GM19455 (cell line): ENCODE measurements around the gene CAPG.

Experiments used
- ATAC-seq: cut with Tn5 transposase; IDR thresholded peaks from one replicate; pipeline ENCODE4 v1.9.1; 2021; ENCODE audit not compliant: unreplicated experiment

CAPG gene

GRCh38 chr2:85439025-85439472 is 28.9 kb upstream of the CAPG start:
- no peak for ATAC-seq

GRCh38 chr2:85438201-85439024 is 28.2 kb upstream of the CAPG start:
- peak; percentile 3 for ATAC-seq

GRCh38 chr2:85437488-85438200 is 27.5 kb upstream of the CAPG start:
- peak; percentile 85 for ATAC-seq

- no peak for ATAC-seq
Measured at GRCh38 chr2:85436836-85437487, 26.8 kb upstream of the CAPG start.

- ATAC-seq: no peak
Measured at GRCh38 chr2:85435981-85436835, 26.0 kb upstream of the CAPG start.

DNA sequence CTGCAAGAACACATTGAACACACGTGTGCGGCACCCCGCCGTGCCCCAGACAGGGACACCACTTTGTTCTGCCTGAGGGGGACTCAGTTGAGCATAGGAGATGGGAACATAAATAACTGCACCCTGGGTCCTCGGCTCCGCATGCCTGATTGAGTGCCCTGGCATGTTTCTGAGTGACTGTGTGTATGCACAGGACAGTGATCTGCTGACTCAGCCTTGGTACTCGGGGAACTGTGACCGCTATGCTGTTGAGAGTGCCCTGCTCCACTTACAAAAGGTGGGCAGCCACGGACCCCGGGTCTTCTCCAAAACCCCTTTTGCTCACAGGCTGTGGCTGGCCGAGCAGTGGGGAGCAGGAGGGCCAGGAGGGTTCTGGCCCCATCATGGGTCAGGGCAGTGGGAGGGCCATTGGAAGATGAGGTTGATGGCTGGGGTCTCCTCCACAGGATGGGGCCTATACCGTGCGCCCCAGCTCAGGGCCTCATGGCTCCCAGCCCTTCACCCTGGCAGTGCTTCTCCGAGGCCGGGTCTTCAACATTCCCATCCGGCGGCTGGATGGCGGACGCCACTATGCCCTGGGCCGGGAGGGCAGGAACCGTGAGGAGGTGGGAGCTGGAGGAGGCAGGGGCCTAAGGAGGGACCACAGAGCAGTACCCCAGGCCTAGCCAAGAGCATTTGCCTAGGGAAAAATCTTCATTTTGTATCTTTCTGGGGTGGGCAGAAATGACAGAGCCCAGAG is 25.2 kb upstream of the CAPG start:
- no peak for ATAC-seq

- no peak for ATAC-seq
Measured at GRCh38 chr2:85434696-85435095, 24.5 kb upstream of the CAPG start.

- no peak for ATAC-seq
Measured at GRCh38 chr2:85433511-85434089, 23.4 kb upstream of the CAPG start.

DNA sequence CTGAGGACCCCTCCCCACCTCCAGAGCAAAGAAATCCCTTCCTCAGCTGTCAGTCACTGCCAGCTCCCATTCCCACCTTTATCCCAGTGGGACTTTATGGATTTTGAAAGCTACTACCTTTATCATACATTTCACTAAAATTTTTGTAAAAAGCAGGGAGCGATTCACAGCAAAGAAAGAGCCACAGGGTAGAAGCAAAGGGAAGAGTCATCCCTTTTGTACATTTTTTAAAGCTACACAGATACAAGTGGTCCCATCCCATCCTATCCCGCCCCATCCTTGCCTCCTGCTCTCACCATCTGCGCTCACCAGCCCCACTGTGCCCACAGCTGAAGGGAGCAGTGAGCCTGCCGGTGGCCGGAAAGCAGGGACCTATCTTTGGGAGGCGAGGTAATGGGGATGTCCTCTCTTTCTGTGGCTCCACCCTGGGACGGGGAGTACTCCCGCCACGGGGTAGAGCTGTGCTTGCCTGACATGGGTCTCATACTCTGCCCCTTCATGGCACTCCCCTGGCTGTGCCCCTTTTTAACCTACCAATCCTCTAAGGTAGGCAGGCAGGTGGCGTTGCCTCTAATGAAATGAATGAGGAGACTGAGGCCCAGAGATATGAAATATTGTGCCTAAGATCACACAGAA is 21.5 kb upstream of the CAPG start:
- no peak for ATAC-seq

DNA sequence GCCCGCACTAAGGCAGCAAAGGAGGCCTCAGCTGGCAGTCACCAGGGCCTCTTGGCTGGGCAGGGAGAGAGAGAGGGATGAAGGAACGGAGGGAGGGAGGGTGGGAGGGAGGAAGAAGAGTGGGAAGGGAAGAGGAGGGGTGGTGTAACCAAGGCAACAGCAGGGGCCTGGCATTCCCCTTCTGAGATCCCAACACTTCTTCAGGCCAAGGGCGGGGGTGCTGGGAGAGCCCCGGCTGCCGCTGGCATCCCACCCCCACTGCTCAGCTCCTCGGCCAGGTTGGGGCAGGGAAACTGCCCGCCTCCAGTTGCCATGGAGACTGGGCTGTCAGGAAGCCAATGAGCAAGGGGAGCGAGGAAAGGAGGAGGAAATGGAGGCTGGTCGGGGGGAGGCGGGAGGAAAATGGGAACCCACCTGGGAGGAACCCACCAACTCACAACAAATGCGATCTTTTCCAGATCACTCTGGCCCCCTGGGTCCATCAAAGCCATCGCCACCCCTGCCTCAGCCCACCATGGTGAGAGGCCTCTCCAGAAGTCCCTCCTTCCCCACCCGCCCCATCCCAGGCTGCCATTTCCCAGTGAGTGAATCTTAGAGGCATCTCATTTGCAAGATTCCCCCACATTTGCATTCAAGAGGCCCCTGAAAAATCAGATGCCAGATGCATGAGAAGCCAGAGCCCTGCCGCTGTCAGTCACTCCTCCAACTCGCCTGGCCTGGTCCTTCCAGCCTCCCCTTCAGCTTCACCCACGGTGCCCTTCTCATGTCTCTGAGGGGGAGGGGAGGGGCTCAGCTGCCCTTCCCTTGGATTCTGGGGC is 20.8 kb upstream of the CAPG start:
- ATAC-seq: no peak

GRCh38 chr2:85429924-85430289 is 19.7 kb upstream of the CAPG start:
- no peak for ATAC-seq

DNA sequence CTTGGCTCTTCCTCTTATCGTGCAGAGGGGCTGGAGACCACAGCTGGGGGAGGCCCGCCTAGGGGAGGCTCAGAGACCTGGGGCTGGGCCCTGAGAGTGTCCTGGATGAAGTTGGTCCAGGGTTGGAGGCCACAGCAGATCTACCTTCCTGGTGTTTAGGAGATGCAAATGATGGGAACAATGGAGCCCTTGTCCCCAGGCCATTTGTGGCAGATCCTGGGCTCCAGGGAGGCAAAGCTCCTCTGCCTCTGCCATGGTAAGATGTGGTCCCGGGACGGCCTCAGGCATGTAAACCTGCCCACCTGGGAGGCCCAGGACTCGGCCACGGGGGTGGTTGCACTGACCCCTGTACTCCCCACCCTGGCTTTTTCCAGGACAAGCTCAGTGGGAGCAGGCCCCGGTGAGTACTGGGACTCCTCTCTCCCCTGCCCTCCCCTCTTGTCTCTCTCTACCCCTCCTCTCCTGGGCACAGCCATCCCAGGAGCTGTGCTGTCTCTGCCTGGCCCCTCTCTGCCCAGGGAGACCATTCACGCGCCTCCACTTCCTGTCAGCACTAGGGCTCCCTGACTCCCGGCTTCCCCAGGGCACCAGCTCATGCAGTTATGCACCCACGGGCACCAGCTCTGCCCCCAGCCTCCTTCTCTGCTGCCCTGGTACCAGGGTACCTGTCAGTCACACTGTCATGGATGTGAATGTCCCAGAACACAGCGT is 19.2 kb upstream of the CAPG start:
- no peak for ATAC-seq

DNA sequence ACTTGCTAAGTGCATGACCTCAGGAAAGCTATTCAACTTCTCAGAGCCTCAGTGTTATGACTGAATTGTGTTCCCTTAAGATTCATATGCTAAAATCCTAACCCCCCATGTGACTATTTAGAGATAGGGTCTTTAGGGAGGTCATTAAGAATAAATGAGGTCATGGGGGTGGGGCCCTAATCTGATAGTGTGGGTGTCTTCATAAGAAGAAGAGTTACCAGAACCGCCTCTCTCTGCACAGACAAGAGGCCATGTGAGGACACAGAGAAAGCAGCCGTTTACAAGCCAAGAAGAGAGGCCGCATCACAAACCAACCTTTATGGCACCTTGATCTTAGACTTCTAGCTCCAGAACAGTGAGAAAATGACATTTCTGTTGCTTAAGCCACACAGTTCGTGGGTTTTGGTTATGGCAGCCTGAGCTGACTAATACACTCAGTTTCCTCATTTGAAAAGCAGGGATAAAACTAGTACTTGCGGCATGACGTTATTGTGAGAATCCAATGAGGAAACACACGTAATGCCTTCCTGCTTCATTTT is 18.2 kb upstream of the CAPG start:
- ATAC-seq: no peak

- ATAC-seq: no peak
Measured at GRCh38 chr2:85427300-85427835, 17.2 kb upstream of the CAPG start.

GRCh38 chr2:85425588-85425987 is 15.4 kb upstream of the CAPG start:
- ATAC-seq: no peak

- no peak for ATAC-seq
Measured at GRCh38 chr2:85423525-85423924, 13.4 kb upstream of the CAPG start.

- ATAC-seq: no peak
Measured at GRCh38 chr2:85422072-85422457, 11.9 kb upstream of the CAPG start.
